GM19397 (cell line): ENCODE data around the gene SCAF4.
"Not testable (repeated sequence)": the region's sequence is repeated elsewhere in the genome, so short reads cannot be mapped to it uniquely, and the experiment has no call there.

Source experiments
- ATAC-seq: cut with Tn5 transposase; IDR thresholded peaks from one replicate; pipeline ENCODE4 v1.9.1; 2021; ENCODE audit warnings: mild to moderate bottlenecking, moderate library complexity; ENCODE audit not compliant: unreplicated experiment

Gene SCAF4, protein sequence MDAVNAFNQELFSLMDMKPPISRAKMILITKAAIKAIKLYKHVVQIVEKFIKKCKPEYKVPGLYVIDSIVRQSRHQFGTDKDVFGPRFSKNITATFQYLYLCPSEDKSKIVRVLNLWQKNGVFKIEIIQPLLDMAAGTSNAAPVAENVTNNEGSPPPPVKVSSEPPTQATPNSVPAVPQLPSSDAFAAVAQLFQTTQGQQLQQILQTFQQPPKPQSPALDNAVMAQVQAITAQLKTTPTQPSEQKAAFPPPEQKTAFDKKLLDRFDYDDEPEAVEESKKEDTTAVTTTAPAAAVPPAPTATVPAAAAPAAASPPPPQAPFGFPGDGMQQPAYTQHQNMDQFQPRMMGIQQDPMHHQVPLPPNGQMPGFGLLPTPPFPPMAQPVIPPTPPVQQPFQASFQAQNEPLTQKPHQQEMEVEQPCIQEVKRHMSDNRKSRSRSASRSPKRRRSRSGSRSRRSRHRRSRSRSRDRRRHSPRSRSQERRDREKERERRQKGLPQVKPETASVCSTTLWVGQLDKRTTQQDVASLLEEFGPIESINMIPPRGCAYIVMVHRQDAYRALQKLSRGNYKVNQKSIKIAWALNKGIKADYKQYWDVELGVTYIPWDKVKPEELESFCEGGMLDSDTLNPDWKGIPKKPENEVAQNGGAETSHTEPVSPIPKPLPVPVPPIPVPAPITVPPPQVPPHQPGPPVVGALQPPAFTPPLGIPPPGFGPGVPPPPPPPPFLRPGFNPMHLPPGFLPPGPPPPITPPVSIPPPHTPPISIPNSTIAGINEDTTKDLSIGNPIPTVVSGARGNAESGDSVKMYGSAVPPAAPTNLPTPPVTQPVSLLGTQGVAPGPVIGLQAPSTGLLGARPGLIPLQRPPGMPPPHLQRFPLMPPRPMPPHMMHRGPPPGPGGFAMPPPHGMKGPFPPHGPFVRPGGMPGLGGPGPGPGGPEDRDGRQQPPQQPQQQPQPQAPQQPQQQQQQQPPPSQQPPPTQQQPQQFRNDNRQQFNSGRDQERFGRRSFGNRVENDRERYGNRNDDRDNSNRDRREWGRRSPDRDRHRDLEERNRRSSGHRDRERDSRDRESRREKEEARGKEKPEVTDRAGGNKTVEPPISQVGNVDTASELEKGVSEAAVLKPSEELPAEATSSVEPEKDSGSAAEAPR

DNA sequence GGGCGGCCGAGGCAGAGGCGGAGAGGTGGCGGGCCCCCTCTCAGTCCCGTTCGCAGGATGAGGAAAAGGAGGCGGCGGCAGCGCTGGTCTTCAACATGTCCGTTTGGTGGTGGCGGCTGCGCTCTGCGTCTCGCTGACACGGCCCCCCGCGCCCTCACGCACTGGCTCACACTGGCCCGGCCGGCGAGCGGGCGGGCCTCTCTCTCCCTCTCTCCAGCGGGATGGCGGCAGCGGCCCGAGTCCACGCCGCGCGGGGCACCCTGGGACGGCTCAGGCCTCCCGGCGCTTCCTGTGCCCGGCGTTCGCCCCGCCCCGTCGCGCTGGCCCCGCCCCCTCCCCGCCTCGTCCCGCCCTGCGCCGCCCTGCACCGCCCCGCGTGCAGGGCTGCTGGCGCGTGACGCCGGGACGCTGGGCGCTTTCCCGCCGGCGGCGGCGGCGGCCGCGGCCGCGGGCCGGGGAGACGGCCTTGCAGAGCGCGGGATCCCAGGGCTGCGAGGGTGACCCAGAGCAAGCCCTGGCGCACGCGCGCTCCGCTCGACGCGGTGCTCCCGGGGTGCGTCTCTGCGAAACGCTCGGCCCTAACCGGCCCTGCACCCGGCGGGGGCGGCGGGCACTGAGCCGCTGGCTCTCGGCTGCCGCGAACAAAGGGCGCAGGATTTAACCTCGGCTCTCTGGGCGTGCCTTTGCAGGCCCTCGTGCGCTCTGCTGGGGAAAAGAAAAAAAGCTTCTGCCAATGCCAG lies at the start of gene SCAF4:
Gene SCAF4 (minus strand): TSS at position 262 of the 740 bp plus-strand sequence. CDS start 426 bp downstream, outside the sequence.
- ATAC-seq, result peak; percentile 80

DNA sequence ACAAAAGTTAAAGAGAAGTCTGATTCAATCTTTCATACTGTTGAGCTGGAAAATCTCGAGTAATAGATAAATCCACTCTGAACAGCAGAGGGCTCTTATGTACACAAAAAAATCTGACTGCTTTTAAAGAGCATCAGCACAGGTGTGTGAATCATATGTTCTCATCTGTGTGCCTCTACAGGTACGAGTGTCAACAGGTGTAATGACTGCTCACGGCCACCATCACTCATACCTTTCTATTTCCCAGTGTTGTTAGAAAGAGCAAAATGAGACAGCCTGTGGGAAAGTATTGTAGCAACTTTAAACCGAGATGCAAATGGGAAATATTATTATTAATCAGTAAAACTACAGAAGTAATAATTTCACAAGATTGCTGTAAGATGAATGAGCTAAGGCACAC lies 49.0 kb upstream of the SCAF4 start:
- ATAC-seq, result no peak

DNA sequence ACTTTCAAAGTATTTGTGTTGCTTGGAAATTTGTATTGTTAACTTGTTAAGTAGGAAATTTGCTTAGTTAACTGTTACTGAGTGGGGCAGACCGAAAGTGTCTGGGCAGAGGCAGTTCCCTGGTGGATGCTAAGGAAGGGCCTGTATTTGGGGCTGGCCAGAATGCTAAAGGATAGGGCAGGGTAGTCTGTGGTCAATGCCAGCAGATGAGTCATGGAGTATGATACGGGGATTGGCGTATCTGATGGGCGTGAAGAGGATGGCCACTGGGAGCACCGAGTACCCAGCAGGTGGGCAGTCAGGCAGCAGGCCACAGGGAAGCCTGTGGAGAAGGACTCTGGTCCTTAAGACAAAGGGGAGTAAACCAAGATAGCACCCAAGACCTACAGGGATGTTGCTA lies 46.6 kb upstream of the SCAF4 start:
- ATAC-seq, result no peak

DNA sequence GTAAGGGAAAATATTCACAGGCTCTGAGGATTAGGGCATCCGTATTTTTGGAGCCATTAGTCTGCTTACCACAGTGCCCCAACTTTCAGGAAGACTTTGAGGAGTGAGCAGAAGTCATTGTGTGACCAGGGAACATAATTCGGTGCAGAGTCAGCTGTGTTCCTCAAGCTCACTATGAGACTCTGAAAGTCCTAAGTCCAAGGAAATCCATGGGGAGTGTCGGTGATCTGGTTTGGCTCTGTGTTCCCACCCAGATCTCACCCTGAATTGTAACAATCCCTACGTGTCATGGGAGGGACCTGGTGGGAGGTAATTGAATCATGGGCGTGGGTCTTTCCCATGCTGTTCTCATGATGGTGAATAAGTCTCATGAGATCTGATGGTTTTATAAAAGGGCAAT lies 45.9 kb upstream of the SCAF4 start:
- ATAC-seq, result no peak

DNA sequence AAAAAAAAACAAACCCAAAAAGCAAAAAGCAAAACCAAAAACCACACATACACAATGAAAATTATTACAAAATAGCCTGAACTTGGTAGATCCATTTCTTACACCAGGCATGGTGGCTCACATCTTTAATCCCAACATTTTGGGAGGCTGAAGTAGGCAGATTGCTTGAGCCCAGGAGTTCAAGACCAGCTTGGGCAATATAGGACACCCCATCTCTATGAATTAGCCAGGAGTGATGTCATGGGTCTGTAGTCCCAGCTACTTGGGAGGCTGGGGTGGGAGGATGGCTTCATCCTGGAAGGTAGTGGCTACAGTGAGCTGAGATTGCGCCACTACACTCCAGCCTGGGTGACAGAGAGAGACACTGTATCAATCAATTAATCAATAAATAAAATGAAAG lies 42.1 kb upstream of the SCAF4 start:
- ATAC-seq, result no peak

DNA sequence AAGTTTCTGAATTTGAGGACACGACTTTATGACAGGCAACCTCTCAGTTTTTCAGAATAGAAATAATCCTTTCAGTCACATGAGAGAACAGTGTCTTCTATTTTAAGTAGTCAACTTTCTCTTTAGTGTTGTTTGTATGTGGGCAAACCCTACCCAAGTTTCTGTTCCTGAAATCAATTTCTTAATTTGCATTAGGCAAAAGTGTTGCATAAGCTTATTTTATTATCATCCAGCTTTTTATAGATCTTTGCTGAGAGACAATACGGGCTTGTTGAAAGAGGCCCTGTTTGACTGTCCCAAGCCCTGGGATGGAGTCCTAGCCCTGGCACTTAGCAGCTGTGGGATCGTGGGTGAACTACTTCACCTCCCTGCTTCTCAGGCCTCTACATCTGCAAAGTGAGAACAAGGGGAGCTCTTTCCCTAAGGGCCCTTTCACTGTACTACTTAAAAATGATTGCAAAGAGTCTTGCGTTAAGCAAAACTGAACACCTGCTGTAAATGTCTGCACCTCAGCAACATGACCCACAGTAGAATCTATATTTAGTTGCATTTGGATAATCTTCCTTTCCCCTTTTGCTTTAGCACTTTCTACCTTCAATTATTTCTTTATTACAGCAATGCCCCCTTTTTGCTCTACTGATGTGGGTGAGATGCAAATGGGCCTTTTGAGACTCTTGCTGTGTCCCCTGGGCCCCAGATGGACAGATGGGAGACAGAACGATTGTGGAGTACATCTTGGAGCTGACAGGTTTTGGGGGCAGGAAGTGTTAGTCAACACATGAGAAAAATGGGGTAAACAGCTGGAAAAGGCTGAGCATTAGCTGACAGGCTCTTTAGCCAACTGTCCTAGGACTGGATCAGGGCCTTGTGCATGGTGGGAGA lies 41.0 kb upstream of the SCAF4 start:
- peak; percentile 78 for ATAC-seq

DNA sequence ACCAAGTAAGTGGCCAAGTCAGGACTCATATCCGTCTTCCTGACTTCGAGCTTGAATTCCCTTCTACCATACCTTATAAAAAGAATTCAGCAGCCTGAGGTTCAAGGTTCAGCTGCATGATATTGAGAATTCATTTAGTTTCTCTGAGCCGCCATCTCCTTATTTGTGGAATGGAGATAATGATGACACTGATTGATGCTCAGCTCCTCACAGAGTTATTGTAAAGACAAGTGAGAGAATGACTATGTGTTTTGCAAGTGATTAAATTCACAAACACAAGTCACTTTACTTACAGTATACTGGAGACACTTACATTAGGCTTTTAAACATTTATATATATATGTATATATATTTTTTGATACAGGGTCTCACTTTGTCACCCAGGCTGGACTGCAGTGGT lies 39.8 kb upstream of the SCAF4 start:
- ATAC-seq, result no peak

DNA sequence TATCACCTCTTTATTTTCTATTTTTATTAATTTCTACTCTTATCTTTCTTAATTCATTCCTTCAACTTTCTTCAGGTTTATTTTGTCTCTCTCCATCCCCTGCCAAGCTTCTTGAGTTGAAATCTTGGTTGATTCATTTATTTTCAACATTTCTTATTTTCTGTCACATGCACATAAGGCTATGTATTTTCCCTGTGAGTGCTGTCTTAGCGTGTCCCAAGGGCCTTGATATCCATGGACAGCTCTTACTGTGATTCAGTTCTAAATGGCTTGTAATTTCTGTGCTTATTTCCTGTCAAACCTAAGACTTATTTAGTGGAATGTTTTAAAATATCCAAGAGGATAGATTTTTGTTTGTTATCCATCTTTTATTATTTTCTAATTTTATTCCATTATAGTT lies 36.8 kb upstream of the SCAF4 start:
- no peak for ATAC-seq

DNA sequence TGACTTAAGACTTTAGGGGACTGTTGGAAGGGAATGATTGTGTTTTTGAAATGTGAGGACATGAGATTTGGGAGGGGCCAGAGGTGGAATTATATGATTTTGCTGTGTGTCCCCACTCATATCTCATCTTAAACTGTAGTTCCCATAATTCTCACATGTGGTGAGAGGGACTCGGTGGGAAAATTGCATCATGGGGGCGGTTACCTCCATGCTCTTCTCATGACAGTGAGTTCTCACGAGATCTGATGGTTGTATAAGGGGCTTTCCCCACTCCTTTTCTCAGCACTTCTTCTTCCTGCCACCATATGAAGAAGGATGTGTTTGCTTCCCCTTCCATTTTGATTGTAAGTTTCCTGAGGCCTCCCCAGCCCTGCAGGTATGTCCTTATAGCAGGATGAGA lies 35.0 kb upstream of the SCAF4 start:
- no peak for ATAC-seq

DNA sequence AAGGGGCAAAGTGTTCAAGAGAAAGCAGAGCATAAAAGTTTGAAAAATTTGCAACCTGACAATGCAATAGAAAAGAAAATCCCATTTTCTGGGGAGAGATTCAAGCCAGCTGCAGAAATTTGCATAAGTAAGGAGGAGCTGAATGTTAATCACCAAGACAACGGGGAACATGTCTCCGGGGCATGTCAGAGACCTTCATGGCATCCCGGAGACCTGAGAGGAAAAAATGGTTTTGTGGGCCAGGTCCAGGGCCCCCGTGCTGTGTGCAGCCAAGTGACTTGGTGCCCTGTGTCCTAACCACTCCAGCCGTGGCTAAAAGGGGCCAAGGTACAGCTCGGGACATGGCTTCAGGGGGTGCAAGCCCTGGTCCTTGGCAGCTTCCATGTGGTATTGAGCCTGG lies 33.9 kb upstream of the SCAF4 start:
- ATAC-seq, result not testable (repeated sequence)

DNA sequence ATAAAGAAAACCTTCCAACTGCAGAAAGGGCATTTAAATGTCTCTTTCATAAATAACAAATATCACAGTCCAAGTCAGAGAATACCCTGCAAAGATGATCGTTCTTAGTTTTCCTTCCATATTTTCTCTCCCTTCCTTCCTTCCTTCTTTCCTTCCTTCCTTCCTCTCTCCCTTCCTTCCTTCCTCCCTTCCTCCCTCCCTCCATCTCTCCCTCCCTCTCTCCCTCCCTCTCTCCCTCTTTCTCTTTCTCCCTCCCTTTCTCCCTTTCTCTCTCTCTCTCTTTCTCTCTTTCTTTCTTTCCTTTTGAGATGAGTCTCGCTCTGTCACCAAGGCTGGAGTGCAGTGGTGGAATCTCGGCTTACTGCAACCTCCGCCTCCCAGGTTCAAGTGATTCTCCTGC lies 29.0 kb upstream of the SCAF4 start:
- ATAC-seq, result no peak

DNA sequence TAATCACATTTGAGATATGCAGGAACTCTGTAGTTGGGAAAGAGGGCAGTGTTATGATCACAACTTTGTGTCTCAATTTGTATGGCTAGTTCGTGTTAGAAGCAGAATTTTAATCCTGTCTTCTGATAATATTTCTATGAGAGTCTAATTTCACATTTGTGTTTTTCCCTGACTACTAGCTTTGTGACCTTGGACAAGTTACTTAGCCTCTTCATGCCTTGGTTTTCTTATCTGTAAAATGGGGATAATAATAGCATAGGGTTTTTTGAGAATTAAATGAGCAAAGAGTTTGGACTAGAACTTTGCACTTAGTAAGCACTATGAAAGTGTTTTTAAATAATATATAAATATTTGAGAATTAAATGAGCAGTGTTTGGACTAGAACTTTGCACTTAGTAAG lies 24.9 kb upstream of the SCAF4 start:
- ATAC-seq, result no peak

DNA sequence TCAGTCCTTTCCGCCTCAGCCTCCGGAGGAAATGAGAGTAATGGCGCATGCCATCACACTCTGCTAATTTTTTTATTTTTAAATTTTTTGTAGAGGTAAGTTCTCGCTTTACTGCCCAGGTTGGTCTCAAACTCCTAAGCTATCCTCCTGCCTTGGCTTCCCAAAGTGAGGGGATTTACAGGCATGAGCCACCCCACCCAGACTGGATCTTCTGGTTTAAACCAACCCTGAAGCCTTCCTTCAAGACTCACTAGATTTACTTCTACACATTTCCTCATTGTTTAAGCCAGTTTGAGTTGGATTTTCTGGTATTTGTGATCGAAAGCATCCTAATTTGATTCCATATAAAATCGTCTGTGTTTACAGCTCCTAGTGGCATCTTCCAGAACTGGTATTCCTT lies 23.1 kb upstream of the SCAF4 start:
- ATAC-seq, result no peak

DNA sequence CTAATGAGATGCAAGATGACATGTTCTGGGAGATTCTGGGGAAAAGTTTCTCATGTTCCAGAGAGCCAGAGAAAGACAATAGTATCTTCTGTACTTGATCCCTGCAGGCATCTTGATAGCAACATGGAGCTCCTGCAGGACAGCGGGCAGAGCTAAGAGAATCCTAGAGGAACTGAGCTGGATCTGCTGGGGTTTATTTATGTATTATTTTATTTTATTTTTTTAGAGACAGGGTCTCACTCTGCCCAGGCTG lies 22.7 kb upstream of the SCAF4 start:
- no peak for ATAC-seq

DNA sequence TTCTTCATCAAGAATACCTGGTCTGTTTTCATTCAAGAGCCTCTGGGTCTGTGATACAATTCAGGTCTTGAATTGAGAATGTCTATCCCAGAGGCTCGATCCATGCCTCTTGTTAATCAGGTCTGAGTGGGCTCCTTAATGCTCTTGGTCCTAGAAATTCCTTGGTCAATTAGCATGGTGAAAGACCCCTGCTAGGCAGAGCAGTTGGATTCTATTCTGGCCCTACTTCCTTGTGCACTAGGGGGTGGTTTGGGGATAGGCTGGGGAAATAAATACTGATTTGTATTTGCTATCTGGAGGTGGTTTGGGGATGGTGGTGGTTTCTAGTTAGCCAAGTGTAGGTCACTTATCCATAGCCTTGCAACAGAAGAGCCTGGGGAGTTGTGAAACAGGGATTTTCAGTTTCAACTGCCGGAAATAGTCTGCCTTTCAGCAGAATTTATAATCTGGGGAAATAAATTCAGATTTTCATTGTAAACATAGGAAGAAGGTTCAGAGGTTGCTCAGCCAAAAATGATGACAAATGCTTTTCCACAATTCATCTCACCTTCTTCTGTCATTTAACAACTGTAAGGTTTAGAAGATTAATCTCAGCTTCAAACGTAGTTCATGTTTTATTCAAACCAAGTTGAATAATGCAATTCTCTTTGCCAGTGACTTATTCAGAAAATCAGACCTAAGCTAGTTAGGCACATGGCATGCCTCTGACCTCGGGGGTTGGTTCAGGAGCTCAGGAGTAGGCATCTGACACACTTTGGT lies 22.2 kb upstream of the SCAF4 start:
- ATAC-seq, result no peak

DNA sequence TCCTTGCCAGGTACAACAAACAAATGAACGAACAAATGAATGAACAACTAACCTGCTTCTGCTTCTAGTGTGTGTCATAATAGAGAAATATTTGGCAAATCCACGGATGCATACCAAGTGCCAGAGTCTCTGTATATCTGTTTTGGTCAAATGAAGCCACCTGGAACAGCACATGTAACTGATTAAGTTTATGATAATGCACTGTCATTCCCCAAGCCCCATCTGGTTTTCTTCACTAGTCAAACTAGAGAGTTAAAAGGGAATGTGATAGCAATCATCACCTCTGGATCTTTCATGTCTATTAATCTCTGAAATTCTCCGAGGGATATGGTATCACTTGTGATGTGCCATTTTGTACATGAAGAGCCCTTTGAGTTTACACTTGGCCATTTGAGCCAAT lies 21.0 kb upstream of the SCAF4 start:
- no peak for ATAC-seq

DNA sequence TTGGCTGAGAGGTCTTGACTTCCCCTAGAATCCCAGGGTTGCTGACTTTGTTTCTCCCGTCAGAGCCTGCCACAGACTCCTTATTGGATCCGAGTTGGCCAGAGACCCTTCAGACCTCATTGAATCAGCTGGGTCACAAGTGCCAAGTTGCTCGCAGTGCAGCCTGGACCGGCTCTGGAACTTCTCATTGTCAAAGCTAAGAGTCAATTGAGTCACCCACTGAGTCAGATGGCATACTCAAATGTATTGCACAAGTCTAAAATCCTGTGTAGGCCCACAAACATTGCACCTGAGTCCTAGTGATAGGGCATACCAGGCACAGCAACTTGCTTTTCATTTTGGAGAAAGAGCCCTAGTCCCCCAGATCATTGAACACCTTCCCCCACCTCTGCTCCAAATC lies 20.4 kb upstream of the SCAF4 start:
- ATAC-seq, result no peak

DNA sequence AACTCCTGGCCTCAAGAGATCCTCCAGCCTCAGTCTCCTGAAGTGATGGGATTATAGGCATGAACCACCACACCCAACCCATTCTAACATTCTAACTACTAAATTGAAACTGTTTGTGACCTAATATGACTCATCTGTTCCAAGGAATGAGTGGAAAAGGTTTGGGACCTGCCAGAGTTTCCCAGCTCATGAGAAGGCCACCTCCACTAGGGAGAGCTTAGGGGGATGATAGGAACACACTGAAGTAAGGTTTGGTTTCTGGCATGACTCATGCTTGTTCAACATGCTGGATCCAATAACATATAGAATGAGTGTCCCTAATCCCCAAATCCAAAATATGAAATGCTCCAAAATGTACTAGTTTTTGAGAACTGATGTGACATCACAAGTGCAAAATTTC lies 18.9 kb upstream of the SCAF4 start:
- no peak for ATAC-seq

DNA sequence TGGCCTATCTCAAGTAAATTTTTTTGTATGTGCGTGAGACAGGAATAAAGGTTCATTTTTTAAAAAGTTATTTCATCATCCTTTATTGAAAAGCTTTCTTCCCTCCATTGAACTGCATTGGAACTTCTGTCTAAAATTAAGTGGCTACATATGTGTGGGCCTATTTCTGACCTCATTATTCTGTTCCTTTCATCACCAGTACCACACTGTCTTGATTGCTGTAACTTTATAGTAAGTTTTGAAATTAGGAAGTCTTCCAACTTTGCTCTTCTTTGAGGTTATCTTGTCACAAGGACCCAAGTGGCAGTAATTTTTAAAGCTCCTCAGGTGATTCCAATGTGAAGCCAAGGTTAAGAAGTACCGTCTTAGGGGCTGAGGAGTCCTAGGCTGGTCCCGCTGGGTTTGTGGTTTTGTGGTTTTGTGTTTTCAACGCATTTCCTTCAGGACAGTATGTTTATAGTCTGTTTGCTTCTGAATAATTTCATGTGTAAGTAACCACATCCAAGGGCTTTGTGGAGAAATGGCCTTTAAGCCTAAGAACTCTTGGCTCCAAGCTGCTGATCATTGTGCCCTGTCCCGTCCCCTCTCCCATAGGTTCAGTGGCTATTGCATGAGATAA lies 12.4 kb upstream of the SCAF4 start:
- ATAC-seq, result no peak
